HEK293 (cell line): ENCODE results near the gene TRAPPC11.

Experiments used
- ATF2 ChIP-seq: fragments of 450-650 bp; formaldehyde crosslinking; IDR thresholded peaks from 2 replicates; pipeline ENCODE4 v1.5.1; 2016; ENCODE audit warnings: missing biosample characterization, missing genetic modification characterization, low read depth
- MYNN ChIP-seq: fragments of 450-650 bp; formaldehyde crosslinking; IDR thresholded peaks from 2 replicates; pipeline ENCODE4 v1.5.1; 2016; ENCODE audit warnings: missing biosample characterization, missing genetic modification characterization, borderline replicate concordance
- SP3 ChIP-seq: fragments of 450-650 bp; formaldehyde crosslinking; IDR thresholded peaks from 2 replicates; pipeline ENCODE4 v1.5.1; 2016; ENCODE audit warnings: missing biosample characterization, missing genetic modification characterization
- ZBTB11 ChIP-seq: fragments of 450-650 bp; formaldehyde crosslinking; conservative IDR thresholded peaks from 2 replicates; pipeline ENCODE4 v1.5.1; 2016; ENCODE audit warnings: low read depth, missing biosample characterization, missing genetic modification characterization
- ZBTB26 ChIP-seq: fragments of 450-650 bp; formaldehyde crosslinking; optimal IDR thresholded peaks from 2 replicates; pipeline ENCODE3; 2016; ENCODE audit warnings: missing biosample characterization, mild to moderate bottlenecking, missing genetic modification characterization
- ZBTB49 ChIP-seq: fragments of 450-650 bp; formaldehyde crosslinking; IDR thresholded peaks from 2 replicates; pipeline ENCODE4 v1.5.1; 2016; ENCODE audit warnings: missing biosample characterization, missing genetic modification characterization, low read depth
- ZNF174 ChIP-seq: fragments of 450-650 bp; formaldehyde crosslinking; IDR thresholded peaks from 2 replicates; pipeline ENCODE4 v1.5.0; 2017; ENCODE audit warnings: missing biosample characterization, mild to moderate bottlenecking, missing genetic modification characterization
- ZNF274 ChIP-seq, 2 experiments: fragments of 200-500 bp in 1 of 2; fragments of 450-650 bp in 1 of 2; sonication (Bioruptor generic) in 1 of 2; formaldehyde crosslinking in 1 of 2; IDR thresholded peaks; 2 replicates each; pipeline versions ENCODE4 v1.5.1 to v1.6.1; 2014 to 2016; ENCODE audit warnings: borderline replicate concordance in 1 of 2, inconsistent platforms in 1 of 2, low read length in 1 of 2, missing biosample characterization in 1 of 2, missing genetic modification characterization in 1 of 2
- ZNF341 ChIP-seq: fragments of 450-650 bp; formaldehyde crosslinking; IDR thresholded peaks from 2 replicates; pipeline ENCODE4; 2016; ENCODE audit warnings: low read depth, missing biosample characterization, missing genetic modification characterization
- ZNF529 ChIP-seq: fragments of 450-650 bp; formaldehyde crosslinking; IDR thresholded peaks from 2 replicates; pipeline ENCODE4 v1.5.1; 2017; ENCODE audit warnings: missing genetic modification characterization, missing biosample characterization; ENCODE audit not compliant: insufficient replicate concordance
- TF ChIP-seq, protein P1 (sequence below): fragments of 450-650 bp; formaldehyde crosslinking; IDR thresholded peaks from 2 replicates; pipeline ENCODE4 v1.5.1; 2016; ENCODE audit warnings: missing biosample characterization, missing genetic modification characterization

DNA sequence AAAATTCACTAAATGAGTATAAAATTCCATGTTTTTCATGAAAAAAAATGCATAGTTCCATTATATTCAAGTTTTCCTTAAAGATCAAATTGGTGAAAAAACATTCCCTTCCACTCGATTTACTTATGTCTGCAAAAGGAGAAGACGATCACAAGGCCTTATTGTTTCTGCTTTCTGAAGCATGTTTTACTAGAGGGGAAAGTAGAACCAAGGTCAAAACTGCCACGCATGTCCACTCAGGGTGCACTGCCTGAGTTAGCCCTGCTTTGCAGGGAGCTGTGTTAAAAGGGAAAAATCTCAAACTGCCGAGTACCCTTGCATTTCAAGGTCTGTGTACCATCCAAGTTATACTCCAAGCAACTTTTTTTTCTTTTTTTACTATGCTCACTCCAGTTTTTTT, 57.2 kb downstream of the TRAPPC11 start:
- TF ChIP-seq ZNF341 (tag by site-specific recombination) = no peak
- no peak for TF ChIP-seq ZBTB26
- TF ChIP-seq, protein P1, sequence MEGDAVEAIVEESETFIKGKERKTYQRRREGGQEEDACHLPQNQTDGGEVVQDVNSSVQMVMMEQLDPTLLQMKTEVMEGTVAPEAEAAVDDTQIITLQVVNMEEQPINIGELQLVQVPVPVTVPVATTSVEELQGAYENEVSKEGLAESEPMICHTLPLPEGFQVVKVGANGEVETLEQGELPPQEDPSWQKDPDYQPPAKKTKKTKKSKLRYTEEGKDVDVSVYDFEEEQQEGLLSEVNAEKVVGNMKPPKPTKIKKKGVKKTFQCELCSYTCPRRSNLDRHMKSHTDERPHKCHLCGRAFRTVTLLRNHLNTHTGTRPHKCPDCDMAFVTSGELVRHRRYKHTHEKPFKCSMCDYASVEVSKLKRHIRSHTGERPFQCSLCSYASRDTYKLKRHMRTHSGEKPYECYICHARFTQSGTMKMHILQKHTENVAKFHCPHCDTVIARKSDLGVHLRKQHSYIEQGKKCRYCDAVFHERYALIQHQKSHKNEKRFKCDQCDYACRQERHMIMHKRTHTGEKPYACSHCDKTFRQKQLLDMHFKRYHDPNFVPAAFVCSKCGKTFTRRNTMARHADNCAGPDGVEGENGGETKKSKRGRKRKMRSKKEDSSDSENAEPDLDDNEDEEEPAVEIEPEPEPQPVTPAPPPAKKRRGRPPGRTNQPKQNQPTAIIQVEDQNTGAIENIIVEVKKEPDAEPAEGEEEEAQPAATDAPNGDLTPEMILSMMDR (tag by site-specific recombination) = no peak
- no peak for TF ChIP-seq ZNF529
- no peak for TF ChIP-seq MYNN (tag by site-specific recombination)
- no peak for TF ChIP-seq ZNF274 (IDR thresholded peaks at IDR 0.05; ENCODE audit: low read length)
- TF ChIP-seq ZNF274 (tag by site-specific recombination; IDR thresholded peaks at IDR 0.05; ENCODE audit: borderline replicate concordance) = no peak
- no peak for TF ChIP-seq SP3 (tag by site-specific recombination)
- TF ChIP-seq ZBTB49 = no peak
- no peak for TF ChIP-seq ATF2 (tag by site-specific recombination)
- no peak for TF ChIP-seq ZBTB11 (tag by site-specific recombination)
- no peak for TF ChIP-seq ZNF174 (tag by site-specific recombination)
